ENCODE measurements around the gene CYBA.

Gene CYBA

GRCh38 chr16:88639231-88640038 is 11.4 kb downstream of the CYBA start:
- no peak for TF ChIP-seq GABPA (IDR thresholded peaks at IDR 0.05; ENCODE audit: low read depth)
- DNase-seq (ENCODE audit: low read depth in 1 of 2, low spot score in 1 of 2) = no peak
- Histone ChIP-seq H3K27me3 (ENCODE audit: insufficient read depth, poor library complexity, severe bottlenecking) (peaks cover 3% of the 10 kb centered on the region), H3K27ac (replicated peaks) (no peak overlapping the region), H3K4me3 (replicated peaks; ENCODE audit: insufficient read depth, low read length) (no peak overlapping the region)

- DNase-seq (ENCODE audit: low read depth in 1 of 2, low spot score in 1 of 2) = no peak
Observed at GRCh38 chr16:88638323-88639230, 12.3 kb downstream of the CYBA start, which contains the start of gene IL17C. Gene IL17C, plus strand, starts transcription at chr16:88638572. Its CDS starts 70 bp downstream, at chr16:88638642.

GRCh38 chr16:88636488-88637265 is 14.2 kb downstream of the CYBA start:
- no peak for DNase-seq (ENCODE audit: low read depth in 1 of 2, low spot score in 1 of 2)
- no peak for TF ChIP-seq GABPA (IDR thresholded peaks at IDR 0.05; ENCODE audit: low read depth)
- no peak for TF ChIP-seq CTCF (IDR thresholded peaks at IDR 0.05; ENCODE audit: insufficient read depth, low read length)
- no peak for TF ChIP-seq REST (IDR thresholded peaks at IDR 0.05; ENCODE audit: insufficient replicate concordance, low read depth)
- no peak for TF ChIP-seq POLR2AphosphoS5 (IDR thresholded peaks at IDR 0.05; ENCODE audit: low read depth)
- TF ChIP-seq SPI1 (IDR thresholded peaks at IDR 0.05; ENCODE audit: borderline replicate concordance, low read depth) = no peak
- peaks cover 3% of the 10 kb centered on the region for H3K27me3 ChIP-seq (ENCODE audit: insufficient read depth, poor library complexity, severe bottlenecking)
- H3K4me3 ChIP-seq (replicated peaks; ENCODE audit: insufficient read depth, low read length) = no peak overlapping the region
- no peak overlapping the region for H3K27ac ChIP-seq (replicated peaks)

More at GRCh38 chr16:88638323-88639230, 12.3 kb downstream of the CYBA start, which contains the start of gene IL17C:
- TF ChIP-seq REST (IDR thresholded peaks at IDR 0.05; ENCODE audit: insufficient replicate concordance, low read depth) (no peak), GABPA (IDR thresholded peaks at IDR 0.05; ENCODE audit: low read depth) (no peak), POLR2AphosphoS5 (IDR thresholded peaks at IDR 0.05; ENCODE audit: low read depth) (no peak), CTCF (IDR thresholded peaks at IDR 0.05; ENCODE audit: insufficient read depth, low read length) (no peak), SPI1 (IDR thresholded peaks at IDR 0.05; ENCODE audit: borderline replicate concordance, low read depth) (no peak)
- Histone ChIP-seq H3K4me3 (replicated peaks; ENCODE audit: insufficient read depth, low read length) (no peak within 1 kb of the TSS), H3K27me3 (ENCODE audit: insufficient read depth, poor library complexity, severe bottlenecking) (peaks cover 3% of the 10 kb centered on the region), H3K27ac (replicated peaks) (no peak within 1 kb of the TSS)

Measured in HL-60 (cell line).